GM18873 (cell line): ENCODE data around the gene C2orf76.
A peak's percentile ranks its signal among the peaks of the same experiment; 100 is the strongest.
"Not testable (repeated sequence)": the region's sequence is repeated elsewhere in the genome, so short reads cannot be mapped to it uniquely, and the experiment has no call there.

ENCODE experiments used
- ATAC-seq: cut with Tn5 transposase; IDR thresholded peaks from one replicate; pipeline ENCODE4 v1.9.1; 2021; ENCODE audit warnings: mild to moderate bottlenecking, moderate library complexity, moderate number of reproducible peaks; ENCODE audit not compliant: unreplicated experiment, low FRiP score

The C2orf76 gene

DNA sequence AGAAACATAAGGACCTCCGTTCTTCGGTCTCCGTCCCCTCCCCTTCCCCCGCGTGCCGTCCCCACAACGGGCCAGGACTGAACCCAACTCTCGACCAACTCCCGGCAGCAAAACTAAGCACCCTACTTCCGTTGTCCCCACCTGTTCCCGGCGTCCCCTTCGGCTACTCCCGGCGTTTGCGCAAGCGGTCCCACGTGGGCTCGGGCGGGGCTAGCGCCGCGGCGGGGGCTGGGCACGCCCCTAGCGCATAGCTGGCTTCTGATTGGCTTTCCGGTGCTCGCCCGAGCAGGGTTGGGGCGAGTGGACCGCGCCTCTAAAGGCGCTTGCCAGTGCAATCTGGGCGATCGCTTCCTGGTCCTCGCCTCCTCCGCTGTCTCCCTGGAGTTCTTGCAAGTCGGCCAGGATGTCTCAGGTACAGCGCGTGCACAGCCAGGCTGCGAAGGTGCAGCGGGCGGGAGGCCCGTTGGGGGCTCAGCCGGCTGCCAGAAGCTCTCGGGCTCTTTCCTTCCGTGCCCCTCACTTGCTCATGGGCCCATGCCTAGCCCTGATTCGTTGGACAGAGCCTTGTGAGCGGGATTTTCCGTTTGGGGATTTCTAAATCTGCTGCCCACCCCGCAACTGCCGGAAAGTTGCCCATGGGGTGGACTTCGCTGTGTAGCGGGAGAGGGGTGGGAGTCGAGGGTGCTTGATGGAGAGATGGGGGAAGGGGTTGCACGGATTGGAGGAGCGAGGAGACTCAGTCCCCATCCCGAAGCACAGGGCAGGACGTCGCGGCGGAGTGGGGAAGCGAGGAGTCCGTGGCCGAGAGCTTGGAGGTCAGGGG lies at the start of gene C2orf76, which contains the start of gene DBI:
C2orf76 (minus strand) TSS at position 186 of the 823 bp plus-strand sequence. CDS start 26,875 bp downstream, outside the sequence.
DBI (plus strand) TSS at position 329 of the 823 bp plus-strand sequence; CDS start at position 404, 75 bp downstream.
- peak; percentile 95 for ATAC-seq

DNA sequence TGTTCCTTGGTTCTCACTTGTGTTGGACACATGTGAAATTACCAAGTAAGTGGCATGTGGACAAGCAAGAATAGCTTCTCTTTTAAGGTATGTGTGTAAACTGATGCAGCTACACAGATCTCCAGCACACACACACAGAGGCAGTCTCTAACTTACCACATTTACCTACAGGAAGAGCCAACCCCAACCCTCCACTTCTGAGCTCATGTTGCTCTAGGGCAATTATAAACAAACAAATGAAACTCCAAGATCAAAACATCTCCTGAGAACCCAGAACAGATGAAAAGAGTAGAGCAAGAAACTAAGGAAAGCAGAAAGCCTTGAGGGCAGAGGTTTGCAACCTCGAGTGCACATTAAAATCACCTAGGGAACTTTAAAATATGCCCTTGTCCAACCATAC lies 49.0 kb upstream of the C2orf76 start:
- ATAC-seq, result no peak

DNA sequence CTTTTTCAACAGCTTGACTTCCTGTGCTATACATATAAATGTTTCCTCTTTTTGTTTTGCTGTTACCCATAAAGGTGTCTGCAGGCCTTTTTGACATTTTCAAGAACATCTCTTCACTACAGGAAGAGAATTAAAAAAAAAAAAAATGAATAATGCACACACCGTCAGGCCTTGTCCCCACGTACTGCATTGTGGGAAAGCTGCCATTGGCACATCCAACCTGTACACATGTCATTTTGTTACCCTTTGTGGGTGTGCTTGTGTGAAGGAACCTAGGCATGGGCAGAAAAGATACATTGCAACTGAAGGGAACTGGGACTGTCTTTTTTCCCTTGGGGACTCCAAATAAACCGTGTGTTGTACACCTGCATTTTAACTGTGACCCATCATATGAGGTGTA lies 48.3 kb upstream of the C2orf76 start:
- no peak for ATAC-seq

DNA sequence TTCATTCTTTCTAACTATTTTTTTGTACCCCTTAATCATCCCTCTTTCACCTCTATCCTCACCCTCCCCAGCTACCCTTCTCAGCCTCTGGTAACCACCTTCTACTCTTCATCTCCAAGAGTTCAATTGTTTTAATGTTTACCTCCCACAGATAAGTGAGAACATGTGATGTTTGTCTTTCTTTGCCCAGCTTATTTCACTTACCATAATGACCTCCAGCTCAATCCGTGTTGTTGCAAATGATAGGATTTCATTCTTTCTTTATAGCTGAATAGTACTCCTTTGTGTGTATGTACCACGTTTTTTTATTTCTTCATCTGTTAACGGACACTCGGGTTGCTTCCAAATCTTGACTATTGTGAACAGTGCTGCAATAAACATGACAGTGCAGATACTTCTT lies 42.9 kb upstream of the C2orf76 start:
- ATAC-seq, result no peak

DNA sequence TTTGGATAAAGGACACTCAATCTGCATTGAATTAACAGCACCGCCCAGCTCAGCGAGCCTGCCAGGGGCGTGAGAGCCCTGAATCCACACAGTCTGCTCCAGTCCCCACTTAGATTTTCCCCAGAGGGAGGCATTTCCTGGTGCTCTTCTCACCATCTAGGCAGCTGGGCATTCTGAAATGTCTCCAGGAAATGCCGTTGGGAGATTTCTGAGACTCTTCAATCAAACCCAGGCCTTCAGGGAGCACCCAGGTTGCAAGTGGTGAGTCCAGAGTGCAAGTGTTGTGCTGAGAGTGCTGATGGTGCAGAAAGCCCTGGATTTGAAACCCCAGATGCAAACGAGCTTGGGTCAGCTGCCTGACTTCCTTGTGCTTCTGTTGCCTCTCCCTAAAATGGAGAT lies 41.6 kb upstream of the C2orf76 start:
- no peak for ATAC-seq

DNA sequence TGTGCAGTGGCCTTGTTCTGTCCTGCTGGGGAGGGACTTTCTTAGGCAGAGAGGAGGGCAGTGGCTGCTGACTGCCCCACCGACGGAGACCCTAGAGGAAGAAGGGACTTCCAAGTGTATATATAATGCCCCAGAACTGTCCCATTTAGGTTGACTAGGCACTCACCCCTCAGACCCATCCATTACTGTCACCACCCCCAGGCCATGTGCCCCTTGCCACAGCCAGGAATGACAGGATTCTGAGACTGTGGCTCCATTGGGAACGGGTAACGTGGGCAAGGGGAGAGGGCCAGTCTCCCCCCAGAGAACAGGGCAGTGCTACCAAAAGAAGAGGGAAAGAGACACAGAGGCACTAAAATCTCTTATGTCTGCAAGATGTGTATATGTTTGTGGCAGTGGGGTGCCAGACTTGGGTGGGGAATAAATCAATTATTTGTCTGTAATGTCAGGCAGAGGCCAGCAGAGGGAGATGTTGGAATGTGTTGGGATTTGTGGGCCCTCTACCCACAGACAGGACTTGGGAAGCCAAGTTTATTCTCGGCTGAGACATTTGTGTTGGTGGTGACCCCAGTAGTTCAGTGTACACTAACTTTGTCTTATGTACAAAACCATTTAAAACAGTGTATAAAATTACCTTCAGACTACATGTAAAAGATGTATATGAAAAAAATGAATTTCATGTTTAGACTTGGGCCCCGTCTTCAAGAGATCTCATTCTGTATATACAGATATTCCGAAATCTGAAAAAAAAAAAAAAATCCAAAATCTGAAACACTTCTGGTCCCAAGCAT lies 41.0 kb upstream of the C2orf76 start:
- peak; percentile 53 for ATAC-seq

DNA sequence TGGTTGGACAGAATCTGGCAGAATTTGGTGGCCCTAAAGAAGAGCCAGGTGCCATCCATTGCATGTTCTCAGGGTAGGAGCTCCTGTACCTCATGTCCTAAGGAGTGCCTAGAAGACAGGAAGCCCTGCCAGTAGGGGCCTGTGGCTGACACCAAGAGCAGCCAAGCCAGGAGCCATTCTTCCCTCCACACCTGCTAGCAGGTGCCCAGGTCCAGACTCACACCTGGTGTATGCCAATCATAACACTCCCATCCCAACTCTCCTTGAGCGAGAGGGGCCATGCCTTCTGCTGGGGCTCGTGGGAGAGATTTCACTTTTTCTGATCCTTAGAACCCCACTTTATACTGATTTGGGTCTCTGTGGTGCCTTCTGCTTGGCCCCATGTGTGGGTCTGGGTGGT lies 38.5 kb upstream of the C2orf76 start:
- ATAC-seq, result no peak

DNA sequence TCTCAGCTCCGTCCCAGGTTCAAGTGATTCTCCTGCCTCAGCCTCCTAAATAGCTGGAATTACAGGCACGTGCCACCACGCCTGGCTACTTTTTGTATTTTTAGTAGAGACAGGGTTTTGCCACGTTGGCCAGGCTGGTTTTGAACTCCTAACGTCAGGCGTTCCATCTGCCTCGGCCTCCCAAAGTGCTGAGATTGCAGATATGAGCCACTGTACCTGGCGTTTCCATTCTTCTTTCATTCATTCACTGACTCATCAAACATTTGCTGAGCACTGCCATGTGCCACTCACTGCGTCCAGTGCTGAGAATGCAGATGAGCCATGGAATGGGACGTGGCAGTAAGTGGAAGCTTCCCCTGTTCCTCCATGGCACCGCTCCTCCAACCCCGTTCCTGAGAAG lies 37.0 kb upstream of the C2orf76 start:
- not testable (repeated sequence) for ATAC-seq

DNA sequence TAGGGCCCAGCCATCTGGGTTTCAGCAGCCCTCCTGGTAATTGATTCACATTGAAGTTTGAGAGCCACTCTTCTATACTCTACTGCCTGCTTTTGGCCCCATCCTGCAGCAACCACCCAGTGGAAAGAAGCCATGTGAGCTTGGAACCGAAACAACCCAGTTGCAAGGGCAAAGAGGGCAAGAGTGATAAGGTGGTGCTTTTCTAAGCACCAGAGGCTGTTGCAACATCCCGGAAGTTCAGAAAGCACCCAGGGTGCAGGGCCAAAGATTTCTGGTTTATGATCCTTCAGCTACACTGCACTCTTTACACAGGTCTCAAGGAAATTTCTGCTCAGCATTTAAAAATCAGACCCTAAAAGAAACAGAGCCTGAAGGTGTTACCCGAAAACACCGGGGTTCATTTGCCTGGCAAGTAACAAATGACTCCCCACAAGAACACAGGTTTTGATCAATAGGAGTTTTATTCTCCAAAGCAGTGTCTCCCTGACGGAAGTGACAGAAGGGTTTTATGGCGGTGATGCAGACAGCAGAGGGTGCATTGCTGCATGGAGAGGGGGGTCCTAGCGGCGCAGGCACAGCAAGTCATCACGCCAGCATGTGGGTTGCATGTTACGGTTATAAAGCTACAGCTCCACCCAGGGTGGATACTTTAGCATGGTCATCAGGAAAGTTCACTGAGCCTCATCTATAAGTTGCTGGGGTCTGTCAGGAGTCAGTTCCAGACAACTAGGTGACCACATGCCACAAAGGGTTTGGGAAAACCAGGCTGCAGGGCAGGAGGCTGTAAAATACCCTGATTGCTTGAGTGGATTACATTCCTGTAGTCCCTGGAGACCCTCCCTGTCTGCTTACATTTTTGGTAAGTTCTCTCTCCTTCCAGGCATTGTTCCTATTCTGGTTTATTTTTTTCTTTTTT lies 36.3 kb upstream of the C2orf76 start:
- ATAC-seq, result no peak

DNA sequence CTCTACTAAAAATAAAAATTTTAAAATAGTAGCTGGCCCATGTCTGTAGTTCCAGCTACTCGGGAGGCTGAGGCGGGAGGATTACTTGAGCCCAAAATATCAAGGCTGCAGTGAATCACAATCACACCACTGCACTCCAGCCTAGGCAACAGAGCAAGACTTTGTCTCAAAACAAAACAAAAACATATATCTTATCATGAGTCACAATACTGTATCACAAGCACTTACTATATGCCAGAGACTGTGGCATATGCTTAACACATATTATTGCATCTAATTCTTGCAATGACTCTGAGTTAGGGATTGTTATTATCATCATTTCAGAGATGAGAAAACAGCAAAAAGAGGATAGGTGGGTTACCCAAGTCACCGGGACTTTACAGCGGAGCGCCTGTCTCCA lies 35.5 kb upstream of the C2orf76 start:
- ATAC-seq, result no peak

DNA sequence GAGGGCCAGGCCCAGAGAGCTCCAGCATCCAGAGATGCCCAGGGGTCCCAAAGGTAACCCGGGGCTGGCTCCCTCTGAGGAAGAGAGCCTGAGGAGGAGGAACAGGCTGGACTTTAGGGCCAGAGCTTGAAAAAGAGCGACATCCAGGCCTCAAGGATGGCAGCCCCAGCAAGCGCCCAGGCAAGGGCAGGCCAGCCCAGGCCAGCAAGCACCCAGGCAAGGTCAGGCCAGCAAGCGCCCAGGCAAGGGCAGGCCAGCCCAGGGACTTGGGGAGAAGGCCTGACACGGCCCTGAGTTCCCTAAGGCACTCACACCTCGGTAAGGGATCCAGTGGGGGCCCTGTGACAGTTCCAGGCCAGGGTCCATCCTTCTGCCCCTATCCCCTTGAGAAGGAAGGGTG lies 30.6 kb upstream of the C2orf76 start:
- no peak for ATAC-seq

DNA sequence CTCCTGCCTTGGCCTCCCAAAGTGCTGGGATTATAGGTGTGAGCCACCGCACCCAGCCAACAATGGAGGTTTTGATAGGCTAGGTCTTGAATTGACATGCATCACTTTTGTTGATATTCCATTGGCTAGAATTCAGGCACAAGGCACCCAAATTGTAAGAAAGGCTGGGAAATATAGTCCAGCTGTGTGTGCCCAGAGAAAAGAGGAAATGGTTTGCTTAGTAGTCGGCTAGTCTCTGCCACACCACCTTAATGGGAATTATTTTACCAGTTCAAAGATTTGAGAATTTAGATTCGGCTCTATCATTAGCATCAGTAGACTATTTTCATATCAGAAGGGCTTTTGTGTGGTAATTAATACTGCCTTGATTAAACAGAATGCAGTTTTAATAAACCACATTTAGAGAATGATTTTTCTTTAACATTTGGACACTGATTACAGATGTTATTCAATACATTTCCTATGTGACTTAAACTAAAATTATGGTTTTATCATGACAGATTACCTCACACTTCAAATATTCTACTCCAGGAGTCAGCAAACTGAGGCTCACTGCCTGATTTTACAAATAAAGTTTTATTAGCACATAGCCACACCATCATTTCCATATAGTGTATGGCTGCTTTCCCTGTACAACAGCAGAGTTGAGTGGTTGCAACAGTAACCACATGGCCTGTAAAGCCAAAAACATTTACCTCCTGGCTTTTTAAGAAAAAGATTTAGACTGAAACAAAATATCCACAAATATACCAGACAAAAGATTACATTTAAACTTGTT lies 27.5 kb upstream of the C2orf76 start:
- ATAC-seq, result no peak

DNA sequence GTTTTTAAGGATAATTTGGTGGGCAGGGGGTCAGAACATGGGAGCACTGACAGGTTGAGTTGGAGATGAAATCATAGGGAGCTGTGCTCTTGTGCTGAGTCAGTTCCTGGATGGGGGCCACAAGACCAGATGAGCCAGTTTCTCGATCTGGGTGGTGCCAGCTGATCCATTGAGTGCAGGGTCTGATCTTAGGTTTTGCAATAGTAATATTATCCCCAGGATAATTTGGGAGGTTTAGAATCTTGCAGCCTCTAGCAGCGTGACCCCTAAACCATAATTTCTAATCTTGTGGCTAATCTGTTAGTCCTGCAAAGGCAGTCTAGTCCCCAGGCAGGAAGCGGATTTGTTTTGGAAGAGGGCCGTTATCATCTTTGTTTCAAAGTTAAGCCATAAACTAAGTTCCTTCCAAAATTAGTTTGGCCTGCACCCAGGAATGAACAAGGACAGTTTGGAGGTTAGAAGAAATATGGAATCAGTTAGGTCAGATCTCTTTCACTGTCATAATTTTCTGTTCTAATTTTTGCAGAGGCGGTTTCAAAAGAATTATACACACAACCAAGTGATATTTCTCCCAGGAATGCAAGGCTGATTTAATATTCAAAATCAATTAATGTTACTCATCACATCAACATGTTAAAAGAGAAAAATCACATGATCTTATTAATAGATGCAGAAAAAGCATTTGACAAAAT lies 23.1 kb upstream of the C2orf76 start:
- no peak for ATAC-seq

DNA sequence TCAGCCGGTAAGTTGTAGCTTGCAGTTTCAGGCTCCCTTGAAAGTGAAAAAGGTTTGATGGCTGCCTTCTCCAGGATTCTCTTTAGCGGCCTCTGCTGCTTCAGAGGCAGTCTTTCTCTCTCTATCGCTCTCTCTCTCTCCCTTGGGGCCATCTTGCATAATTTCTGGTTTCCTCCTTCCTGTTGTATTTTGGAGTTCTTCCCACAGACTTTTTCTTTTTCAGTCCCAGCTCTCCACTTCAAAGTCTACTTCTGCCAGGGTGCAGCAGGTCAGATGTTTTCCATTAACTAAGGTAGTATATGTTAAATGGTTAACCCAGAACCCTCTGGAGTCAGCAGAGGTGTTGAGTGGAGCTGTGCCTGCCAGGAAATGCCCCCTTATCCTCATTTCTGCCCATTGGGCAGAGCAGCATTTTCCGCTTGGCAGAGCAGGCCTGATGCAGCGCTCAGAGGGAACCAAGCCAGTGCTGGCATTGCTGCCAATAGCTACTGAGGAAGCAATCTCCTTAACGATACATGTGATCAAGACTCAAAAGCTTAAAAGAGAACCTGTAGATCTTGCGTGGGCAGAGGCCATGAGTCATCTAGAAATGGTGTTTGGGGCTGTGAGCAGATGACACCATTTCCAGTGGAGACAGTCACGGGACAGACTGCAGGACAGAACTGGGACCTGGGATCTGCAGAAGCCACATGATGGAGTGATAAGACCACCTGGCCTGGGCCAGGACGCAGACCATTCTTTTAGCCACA lies 20.9 kb upstream of the C2orf76 start:
- peak; percentile 65 for ATAC-seq

DNA sequence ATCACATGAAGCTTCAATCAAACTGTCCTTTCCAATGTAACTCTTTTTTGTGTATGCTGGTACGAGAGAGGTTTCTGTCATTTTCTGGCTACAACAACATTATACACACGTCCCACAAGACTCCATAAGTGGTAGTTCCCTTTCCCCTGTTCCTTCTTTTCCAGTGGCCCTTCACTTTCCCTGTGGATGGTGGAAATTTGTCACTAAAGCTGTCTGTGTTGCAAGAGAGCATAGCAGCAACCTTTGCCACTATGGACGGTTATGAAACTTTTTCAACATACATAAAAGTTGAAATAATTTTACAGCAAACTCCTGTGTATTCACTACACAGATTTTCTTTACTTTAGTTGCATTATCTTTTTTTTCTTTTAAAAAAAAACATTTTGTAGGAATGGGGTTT lies 18.8 kb upstream of the C2orf76 start:
- no peak for ATAC-seq

DNA sequence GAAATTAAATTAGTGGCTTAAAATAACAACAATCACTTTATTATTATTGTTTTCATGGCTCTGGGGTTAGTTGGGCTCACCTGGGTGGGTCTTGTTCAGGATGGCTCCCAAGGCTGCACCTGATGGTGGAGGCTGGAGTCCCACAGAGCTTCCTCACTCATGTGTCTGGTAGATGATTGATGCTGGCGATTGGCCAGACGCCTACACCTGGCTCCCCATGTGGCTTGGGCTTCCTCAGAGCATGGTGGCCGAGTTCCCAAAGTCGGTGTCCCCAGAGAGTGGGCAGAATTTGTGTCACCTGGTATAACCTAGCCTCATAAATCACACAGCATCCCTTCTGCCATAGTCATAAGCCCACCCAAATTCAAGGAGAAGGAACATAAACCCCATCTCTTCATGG lies 18.3 kb upstream of the C2orf76 start:
- no peak for ATAC-seq

DNA sequence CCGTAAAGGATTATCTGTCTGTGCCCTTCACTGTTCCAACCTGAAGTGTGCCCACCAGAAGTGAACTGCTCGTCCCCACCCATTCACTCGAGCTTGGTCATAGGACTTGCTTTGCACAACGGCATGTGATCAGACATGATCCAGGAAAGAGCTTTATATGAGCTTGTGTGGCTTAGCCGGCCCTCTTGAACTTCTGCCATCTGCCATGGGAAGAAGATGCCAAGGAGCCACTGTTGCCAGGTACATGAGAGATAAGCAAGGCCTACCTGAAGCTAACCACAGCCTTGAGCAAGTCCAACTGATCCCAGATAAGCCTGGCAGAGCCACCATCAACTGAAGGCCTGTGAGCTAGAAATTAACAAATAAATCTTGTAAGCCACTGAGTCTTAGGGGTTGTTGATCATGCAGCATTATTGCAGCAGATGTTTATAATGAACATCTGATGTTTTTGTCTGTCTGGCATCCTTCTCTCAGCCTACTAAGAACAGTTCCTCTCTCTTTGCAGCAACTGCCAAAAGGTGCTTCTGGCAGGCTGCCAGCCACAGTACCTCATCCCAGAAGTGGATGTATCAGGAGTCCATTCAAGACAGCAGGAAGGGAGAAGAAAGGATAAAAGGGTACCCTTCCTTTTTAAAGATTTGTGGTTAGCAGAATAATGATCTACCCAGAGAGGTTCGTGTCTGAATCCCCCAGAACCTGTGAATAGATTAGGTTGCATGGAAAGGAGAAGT lies 16.9 kb upstream of the C2orf76 start:
- no peak for ATAC-seq

DNA sequence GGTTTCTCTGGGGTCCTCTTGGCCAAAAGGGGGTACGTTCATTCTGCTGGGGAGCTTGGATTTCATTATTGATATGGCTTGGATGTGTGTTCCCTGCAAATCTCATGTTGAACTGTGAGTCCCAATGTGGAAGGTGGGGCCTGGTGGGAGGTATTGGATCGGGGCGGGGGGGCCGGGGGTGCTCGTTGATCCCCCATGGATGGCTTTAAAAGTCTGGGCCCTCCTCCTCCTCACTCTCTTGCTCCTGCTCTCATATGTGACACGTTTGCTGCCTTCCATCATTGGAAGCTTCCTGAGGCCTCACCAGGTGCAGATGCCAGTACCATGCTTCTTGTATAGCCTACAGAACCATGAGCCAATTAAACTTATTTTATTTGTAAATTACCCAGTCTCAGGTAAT lies 11.9 kb upstream of the C2orf76 start:
- no peak for ATAC-seq
